T-helper 2 cell treated with Interferon-gamma antibody and Interleukin-4, amounts not matched to agents 5 μg/mL and 100 μg/mL, for 36 hours (primary cell): ENCODE measurements around the gene CBFA2T3.

ENCODE experiments used
- DNase-seq: peaks from one replicate; pipeline ENCODE4 v3.0.0; 2021; ENCODE audit warnings: low spot score
- H3K27ac Mint-ChIP-seq: one replicate; pipeline ENCODE4 v1.8.0; 2021; ENCODE audit warnings: mild to moderate bottlenecking, mixed read lengths
- H3K27me3 Mint-ChIP-seq: one replicate; pipeline ENCODE4 v1.8.0; 2021; ENCODE audit warnings: low read depth, mixed read lengths
- H3K36me3 Mint-ChIP-seq: one replicate; pipeline ENCODE4 v1.8.0; 2021; ENCODE audit warnings: low read depth, mixed read lengths
- H3K4me1 Mint-ChIP-seq: one replicate; pipeline ENCODE4 v1.8.0; 2021; ENCODE audit warnings: low read depth, mixed read lengths
- H3K4me3 Mint-ChIP-seq: one replicate; pipeline ENCODE4 v1.8.0; 2022; ENCODE audit warnings: mild to moderate bottlenecking, moderate library complexity, mixed read lengths
- H3K9me3 Mint-ChIP-seq: one replicate; pipeline ENCODE4 v1.8.0; 2021; ENCODE audit warnings: mixed read lengths

Gene CBFA2T3

DNA sequence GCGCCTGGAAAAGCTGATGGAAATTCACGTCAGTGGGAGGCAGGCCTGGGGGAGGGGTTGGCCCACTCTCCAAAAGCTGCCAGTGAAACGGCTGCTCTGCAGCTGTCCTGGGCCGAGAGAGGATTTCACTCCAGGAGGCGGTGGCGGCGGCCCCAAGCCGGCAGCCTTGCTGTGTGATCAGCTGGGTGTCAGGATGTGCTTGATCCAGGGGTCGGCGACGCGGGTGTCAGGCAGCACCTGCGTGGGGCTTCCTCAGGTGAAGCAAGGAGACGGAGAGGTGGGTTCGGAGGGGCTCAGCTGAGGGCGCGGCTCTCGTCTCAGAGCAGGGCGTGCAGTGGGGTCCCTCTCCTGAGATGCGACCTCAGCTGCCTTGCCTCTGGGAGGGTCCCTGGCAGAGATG, 7.0 kb downstream of the CBFA2T3 start:
- Mint-ChIP-seq H3K4me1 (no peaks in the 10 kb centered on the region), H3K9me3 (no peaks in the 10 kb centered on the region), H3K4me3 (no peak overlapping the region), H3K27me3 (peaks cover 14% of the 10 kb centered on the region), H3K27ac (no peak overlapping the region), H3K36me3 (no peaks in the 10 kb centered on the region)
- DNase-seq = no peak

DNA sequence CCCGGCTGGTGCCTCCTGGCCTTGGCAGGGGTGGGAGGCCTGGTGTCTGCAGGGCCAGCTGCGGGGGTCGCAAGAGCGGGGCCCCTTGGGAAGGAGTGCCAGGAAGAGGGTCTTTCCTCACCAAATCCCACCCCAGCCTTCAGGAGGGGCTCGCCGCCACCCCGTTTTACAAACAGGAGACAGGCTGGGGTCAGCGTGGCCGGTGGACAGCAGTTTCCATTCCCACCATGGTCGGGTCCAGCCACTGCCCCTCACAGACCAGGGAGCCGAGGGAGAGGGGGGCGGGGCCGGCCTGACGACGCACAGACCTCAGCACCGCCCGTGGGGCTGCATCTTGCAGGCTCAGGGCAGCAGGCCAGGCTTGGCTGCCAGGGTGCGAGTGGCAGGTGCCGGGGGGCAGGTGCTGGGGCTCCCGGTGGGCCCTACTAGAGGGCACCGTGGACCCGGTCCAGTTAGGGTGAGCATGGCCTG, 7.6 kb downstream of the CBFA2T3 start:
- Mint-ChIP-seq H3K4me3 (no peak overlapping the region), H3K9me3 (no peaks in the 10 kb centered on the region), H3K4me1 (no peaks in the 10 kb centered on the region), H3K27me3 (peaks cover 14% of the 10 kb centered on the region), H3K27ac (no peak overlapping the region), H3K36me3 (no peaks in the 10 kb centered on the region)
- DNase-seq = no peak

DNA sequence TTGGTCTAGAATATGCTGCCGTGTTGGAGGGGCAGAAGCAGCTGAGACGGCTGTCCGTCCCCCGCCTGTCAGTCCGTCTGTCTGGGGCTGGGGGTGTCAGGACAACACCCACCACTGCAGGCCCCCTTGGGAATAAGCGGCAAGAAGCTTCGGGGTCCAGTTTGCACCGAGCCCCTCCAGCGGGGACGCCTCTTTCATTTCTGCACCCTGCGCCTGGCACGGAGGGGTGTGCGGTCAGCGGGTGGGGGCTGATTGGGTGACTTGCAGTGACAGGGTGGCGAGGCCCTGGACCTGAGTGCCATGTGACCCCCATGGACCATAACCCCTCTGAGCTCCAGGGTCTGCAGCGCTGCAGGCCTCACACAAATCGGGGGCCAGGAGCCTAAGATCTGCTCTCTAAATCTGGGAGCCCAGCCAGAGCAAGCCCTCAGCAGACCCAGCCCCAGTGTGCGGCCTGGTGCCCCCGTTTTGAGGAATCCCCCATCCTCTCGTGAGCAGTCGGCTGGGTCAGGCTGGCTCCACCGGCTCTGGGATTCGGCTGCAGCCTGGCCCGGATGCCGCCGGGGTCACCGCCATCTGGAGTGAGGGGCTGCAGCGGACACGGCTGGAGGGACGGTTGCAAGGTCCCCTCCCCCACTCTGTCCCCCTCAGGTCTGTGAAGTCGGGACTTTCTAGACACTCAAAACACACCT, 8.3 kb downstream of the CBFA2T3 start:
- H3K4me3 Mint-ChIP-seq = no peak overlapping the region
- H3K4me1 Mint-ChIP-seq = no peaks in the 10 kb centered on the region
- H3K27me3 Mint-ChIP-seq = peaks cover 12% of the 10 kb centered on the region
- no peak for DNase-seq
- no peaks in the 10 kb centered on the region for H3K36me3 Mint-ChIP-seq
- no peak overlapping the region for H3K27ac Mint-ChIP-seq
- H3K9me3 Mint-ChIP-seq = no peaks in the 10 kb centered on the region

DNA sequence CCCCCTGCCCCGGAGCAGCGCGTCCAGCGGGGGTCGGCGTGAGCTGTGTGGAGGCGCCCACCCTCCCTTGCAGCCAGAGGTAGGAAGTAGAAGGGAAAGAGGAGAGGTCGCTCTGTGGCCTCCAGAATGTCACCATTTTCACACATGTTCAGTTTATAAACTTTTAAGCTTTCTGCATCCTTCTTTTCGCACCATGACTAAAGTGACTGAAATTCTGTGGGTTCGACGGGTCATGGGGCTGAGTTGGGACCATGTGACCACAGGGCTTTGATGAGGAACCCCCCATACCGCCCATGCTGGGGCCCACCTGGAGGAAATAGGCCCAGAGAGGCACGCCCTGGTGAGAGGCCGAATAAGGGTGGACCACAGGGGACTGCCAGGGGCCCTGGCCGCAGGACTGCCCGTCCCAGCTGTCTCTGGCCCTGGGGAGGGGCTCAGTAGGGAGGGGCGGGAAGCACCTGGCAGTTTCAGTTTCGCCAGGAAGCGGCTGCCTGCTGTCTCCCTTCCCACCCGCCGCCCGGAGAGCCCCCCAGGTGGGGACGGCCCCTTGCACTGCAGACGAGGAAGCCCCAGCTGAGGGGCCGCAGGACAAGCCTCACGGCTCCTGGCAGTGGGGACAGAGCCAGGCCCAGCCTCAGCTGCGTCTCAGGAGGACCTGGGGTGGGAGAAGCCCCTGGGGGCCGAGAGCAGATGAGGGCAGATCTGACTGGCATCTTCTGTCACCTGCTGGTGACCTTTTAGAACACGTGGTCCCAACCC, 9.0 kb downstream of the CBFA2T3 start:
- no peak overlapping the region for H3K4me3 Mint-ChIP-seq
- no peak overlapping the region for H3K27ac Mint-ChIP-seq
- no peaks in the 10 kb centered on the region for H3K9me3 Mint-ChIP-seq
- DNase-seq = no peak
- no peaks in the 10 kb centered on the region for H3K36me3 Mint-ChIP-seq
- peaks cover 12% of the 10 kb centered on the region for H3K27me3 Mint-ChIP-seq
- H3K4me1 Mint-ChIP-seq = no peaks in the 10 kb centered on the region

DNA sequence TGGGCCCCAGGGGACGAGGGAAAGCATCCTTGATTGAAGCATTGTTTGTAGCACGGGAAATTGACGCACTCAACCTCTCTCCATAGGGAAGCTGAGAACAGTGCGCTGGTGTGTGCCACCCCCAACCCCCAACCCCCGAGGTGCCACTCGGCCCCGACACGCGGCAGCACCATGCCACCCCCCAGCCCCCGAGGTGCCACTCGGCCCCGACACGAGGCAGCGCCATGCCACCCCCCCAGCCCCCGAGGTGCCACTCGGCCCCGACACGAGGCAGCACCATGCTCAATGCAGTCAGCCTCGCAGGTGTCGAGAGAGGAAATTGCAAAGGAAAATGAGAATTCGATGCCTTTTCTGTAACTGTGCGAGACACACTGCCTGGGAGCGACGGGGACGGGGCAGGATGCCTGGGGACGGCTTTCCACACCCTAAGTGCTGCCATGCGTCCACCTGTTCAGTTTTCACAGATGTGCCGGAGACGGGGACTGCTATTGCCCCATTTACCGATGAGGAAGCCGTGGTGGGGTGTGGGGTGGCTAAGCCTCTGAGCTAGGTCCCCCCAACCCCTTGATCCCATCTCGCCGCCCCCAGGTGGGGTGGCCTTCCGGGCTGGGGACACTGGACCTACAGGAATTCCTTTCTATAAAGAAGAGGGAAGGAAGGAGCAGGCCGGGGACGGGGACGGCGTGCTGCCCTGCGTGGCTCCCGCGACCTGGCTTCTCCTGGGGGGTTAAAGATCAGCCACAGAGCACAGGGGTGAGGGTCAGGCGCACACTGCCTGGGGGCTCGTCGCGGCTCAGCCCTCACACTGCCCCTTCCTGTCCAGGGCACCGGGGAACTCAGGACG, 9.8 kb downstream of the CBFA2T3 start:
- Mint-ChIP-seq H3K4me1 (no peaks in the 10 kb centered on the region), H3K4me3 (no peak overlapping the region), H3K27me3 (peaks cover 12% of the 10 kb centered on the region), H3K36me3 (no peaks in the 10 kb centered on the region), H3K9me3 (no peaks in the 10 kb centered on the region), H3K27ac (no peak overlapping the region)
- DNase-seq = no peak

DNA sequence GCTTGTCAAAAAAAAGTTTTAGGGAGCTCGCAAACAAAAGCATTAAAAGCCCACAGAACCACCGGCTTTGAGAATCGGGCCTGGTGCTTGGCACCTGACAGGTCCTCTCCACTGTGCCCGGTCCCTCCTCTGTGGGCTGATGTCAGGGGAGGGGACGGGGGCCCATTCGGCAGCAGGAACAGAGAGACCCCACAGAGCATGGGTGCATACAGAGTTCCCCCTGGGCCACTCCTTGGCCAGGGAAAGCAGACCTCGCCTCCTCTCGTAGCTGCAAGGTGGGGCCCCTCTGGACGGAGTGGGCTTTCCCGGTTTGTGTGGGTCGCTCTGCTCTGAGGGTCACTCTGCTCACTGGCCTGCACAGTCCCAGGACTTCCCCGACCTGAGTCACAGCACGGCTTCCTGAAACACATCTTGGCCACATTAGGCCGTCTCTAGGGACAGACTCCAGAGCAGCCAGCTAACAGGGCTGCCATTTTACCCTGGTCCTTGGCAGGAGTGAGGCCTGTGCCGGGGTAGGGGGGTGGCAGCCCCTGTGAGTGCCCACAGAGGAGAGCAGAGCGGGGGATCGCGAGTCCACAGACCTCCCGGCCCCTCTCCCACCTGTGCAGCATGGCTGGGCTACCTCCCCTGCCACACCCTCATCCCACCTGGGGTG, 11.1 kb downstream of the CBFA2T3 start:
- no peak for DNase-seq
- Mint-ChIP-seq H3K36me3 (no peaks in the 10 kb centered on the region), H3K4me1 (no peaks in the 10 kb centered on the region), H3K27me3 (peaks cover 12% of the 10 kb centered on the region), H3K27ac (no peak overlapping the region), H3K4me3 (no peak overlapping the region), H3K9me3 (no peaks in the 10 kb centered on the region)

DNA sequence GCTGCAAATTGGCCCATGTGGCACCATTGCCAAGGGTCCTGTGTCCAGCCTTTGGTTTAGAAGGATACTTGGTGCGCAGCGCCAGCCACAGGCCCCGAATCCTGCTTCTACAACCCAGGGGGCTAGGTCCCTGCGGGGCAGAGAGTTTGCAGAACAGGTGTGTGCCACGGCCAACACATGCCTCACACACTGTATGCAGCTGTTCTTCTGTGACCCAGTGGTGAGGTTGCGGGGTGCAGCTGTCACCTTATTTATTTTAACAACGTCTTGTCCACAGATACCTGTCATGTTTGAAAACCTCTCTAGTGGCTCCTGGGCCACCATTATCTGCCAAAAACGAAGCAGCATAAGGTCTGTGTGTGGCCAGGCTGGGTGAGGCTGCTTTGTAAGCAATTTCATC, 11.6 kb downstream of the CBFA2T3 start:
- H3K27ac Mint-ChIP-seq = no peak overlapping the region
- peaks cover 8% of the 10 kb centered on the region for H3K27me3 Mint-ChIP-seq
- no peak overlapping the region for H3K4me3 Mint-ChIP-seq
- H3K9me3 Mint-ChIP-seq = no peaks in the 10 kb centered on the region
- no peaks in the 10 kb centered on the region for H3K36me3 Mint-ChIP-seq
- no peaks in the 10 kb centered on the region for H3K4me1 Mint-ChIP-seq
- no peak for DNase-seq

DNA sequence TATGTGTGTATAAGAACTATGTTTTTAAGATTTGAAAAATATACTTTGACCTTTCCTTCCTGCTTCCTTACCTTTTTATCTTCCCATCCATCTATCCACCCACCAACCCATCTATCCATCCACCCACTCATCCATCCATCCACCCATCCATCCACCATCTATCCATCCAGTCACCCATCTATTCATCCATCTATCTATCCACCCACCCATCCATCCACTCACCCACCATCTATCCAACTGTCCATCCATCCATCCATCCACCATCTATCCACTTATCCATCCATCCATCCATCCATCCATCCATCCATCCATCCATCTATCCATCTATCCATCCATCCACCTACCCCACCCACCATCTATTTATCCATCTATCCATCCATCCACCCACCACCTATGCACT, 12.4 kb downstream of the CBFA2T3 start:
- Mint-ChIP-seq H3K36me3 (no peaks in the 10 kb centered on the region), H3K4me3 (no peak overlapping the region), H3K4me1 (no peaks in the 10 kb centered on the region), H3K27ac (no peak overlapping the region), H3K27me3 (peaks cover 10% of the 10 kb centered on the region), H3K9me3 (no peaks in the 10 kb centered on the region)
- no peak for DNase-seq

DNA sequence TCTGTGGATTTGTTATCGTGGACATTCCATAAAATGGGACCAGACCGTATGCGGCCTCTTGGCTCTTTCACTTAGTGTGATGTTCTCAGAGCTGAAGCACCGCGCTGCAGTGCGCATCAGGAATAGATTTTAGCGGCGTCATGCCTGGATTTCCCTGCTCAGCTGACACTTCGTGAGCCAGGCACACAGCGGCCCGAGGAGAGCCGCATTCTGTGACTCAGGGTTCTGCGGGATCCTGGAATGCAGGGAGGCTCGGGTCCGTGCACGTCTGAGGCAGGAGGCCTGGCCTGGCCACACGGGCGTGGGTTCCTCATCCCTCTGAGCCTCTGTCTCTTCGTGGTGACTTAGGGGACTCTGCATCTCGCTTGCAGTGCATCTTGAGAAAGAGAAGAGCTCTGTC, 13.4 kb downstream of the CBFA2T3 start:
- no peak for DNase-seq
- Mint-ChIP-seq H3K4me3 (no peak overlapping the region), H3K27ac (no peak overlapping the region), H3K27me3 (peaks cover 12% of the 10 kb centered on the region), H3K9me3 (no peaks in the 10 kb centered on the region), H3K4me1 (no peaks in the 10 kb centered on the region), H3K36me3 (no peaks in the 10 kb centered on the region)

DNA sequence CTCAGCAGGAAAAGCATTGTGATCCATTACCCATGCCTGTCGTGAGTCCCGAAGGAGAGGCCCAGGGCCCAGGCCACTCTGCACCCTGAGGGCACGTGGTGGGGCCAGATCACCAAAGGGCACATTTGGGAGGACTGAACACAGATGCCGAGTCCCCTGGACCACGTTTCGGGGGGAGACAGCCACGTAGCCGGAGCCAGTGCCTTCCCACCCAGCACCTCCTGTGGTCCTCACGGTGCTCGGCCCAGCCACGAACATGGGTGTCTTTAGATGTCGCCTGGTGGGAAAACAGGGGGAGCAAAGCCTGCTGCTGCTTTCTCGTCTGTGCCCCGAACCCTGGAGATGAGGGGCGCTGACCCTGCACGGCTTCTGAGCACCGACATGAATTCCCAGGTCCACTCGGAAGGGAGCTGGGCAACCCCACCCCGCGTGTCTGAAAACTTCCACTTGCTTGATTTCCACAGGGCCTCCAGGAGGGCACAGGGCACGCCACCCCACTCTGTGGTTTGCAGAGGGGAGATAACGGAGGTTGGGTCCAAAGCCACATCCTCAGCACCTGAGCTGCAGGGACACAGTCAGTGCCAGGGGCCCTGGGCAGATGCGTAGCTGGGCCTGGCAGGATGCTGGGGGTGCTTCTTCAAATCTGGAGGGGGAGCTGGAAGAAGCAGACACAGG, 14.4 kb downstream of the CBFA2T3 start:
- Mint-ChIP-seq H3K36me3 (no peaks in the 10 kb centered on the region), H3K4me1 (peaks cover 6% of the 10 kb centered on the region), H3K4me3 (no peak overlapping the region), H3K27ac (no peak overlapping the region), H3K27me3 (peaks cover 17% of the 10 kb centered on the region), H3K9me3 (no peaks in the 10 kb centered on the region)
- DNase-seq = no peak

DNA sequence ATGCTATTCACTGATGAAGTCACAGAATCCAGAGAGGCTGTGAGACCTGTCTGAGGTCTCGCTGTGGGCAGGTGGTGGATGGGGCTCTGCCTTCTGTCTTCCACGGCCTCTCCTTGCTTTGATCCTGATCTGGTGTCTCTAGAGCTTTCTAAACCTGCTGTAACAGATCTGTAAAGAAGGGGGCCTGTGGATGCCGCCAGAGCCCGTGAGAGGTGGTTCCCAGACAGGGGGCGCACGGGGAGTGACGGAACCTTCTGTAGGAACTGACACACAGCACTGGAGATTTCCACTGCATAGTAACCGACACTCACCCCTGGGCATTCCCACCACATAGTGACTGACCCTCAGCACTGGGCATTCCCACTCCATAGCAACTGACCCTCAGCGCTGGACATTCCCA, 16.0 kb downstream of the CBFA2T3 start:
- H3K27ac Mint-ChIP-seq = no peak overlapping the region
- H3K9me3 Mint-ChIP-seq = no peaks in the 10 kb centered on the region
- H3K4me3 Mint-ChIP-seq = no peak overlapping the region
- peaks cover 17% of the 10 kb centered on the region for H3K27me3 Mint-ChIP-seq
- DNase-seq = no peak
- H3K4me1 Mint-ChIP-seq = peaks cover 13% of the 10 kb centered on the region
- H3K36me3 Mint-ChIP-seq = no peaks in the 10 kb centered on the region

DNA sequence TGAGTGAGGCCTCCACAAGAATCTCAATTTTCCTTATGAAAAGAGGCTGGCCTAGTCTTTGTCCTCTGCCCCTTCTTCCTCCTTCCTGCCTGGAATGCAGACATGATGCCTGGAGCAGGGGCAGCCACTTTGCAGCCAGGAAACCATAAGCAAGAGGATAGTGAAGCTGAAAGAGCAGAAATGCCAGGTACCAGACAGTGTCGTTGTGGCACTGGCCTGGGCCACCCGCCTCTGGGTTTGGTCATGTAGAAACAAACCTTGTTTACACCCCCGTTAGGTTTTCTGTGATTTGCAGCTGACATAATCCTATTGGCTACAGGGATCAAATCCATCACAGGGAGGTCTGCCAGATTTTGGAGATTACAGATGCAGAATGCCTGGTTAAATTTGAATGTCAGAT, 16.5 kb downstream of the CBFA2T3 start:
- no peak for DNase-seq
- Mint-ChIP-seq H3K4me3 (no peak overlapping the region), H3K9me3 (no peaks in the 10 kb centered on the region), H3K27me3 (peaks cover 17% of the 10 kb centered on the region), H3K4me1 (peaks cover 13% of the 10 kb centered on the region), H3K27ac (no peak overlapping the region), H3K36me3 (no peaks in the 10 kb centered on the region)

DNA sequence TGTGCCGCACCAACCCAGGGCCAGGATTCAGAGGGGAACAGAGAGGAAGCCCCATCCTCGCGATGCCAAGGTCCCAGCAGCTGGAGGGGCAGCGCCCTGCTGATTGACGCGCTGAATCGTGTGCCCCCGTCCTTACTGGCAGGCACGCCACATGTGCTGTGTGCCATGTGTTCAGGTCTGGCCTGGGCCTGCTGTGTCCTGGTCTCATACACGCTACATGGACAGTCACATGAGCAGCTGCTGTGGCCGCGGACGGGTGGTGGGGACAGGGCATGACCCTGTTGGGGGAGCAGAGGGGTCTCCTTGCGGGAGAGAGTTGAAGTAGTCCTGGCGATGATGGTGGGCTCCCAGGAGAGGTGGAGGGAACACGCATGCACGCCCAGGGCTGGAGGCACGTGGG, 18.0 kb downstream of the CBFA2T3 start:
- Mint-ChIP-seq H3K9me3 (no peaks in the 10 kb centered on the region), H3K36me3 (no peaks in the 10 kb centered on the region), H3K27ac (no peak overlapping the region), H3K27me3 (peaks cover 13% of the 10 kb centered on the region), H3K4me3 (no peak overlapping the region), H3K4me1 (peaks cover 13% of the 10 kb centered on the region)
- DNase-seq = no peak
